Daoy (cell line): ENCODE data around the gene CDC14B. TPM values are rescaled to one million over a fixed set of nuclear protein-coding genes. Genes with fewer than 3 reads are reported as not detected.
"Not testable (repeated sequence)": the region's sequence is repeated elsewhere in the genome, so short reads cannot be mapped to it uniquely, and the experiment has no call there.

Experiments used
- DNase-seq: peaks from one replicate; pipeline ENCODE4 v3.0.0-alpha.2; 2015; ENCODE audit warnings: low read depth
- total RNA-seq: library from RNA; depleted of rRNA; stranded (reverse); fragments of >200 nt; shearing (Covaris generic); gene quantifications from 2 replicates; pipeline ENCODE4 v1.2.3, GENCODE V29; 2014

The CDC14B gene
- total RNA-seq, 1 experiment from 2014 or later, result 15.3 TPM

GRCh38 chr9:96550659-96551058, 69.0 kb downstream of the CDC14B start:
- DNase-seq, result no peak

GRCh38 chr9:96543131-96543530, 76.5 kb downstream of the CDC14B start:
- DNase-seq, result not testable (repeated sequence)

- DNase-seq, result no peak
Measured at GRCh38 chr9:96540106-96540505, 79.5 kb downstream of the CDC14B start.

GRCh38 chr9:96532173-96532572, 87.5 kb downstream of the CDC14B start:
- no peak for DNase-seq

GRCh38 chr9:96524764-96525163, 94.9 kb downstream of the CDC14B start:
- DNase-seq, result no peak

GRCh38 chr9:96524045-96524444, 95.6 kb downstream of the CDC14B start:
- DNase-seq, result no peak

- DNase-seq, result no peak
Measured at GRCh38 chr9:96523374-96523773, 96.3 kb downstream of the CDC14B start.

GRCh38 chr9:96522366-96522765, 97.3 kb downstream of the CDC14B start:
- no peak for DNase-seq

- no peak for DNase-seq
Measured at GRCh38 chr9:96519787-96520186, 99.9 kb downstream of the CDC14B start.

- no peak for DNase-seq
Measured at GRCh38 chr9:96519095-96519494, 100.5 kb downstream of the CDC14B start.

- no peak for DNase-seq
Measured at GRCh38 chr9:96515621-96516470, 103.8 kb downstream of the CDC14B start.

- no peak for DNase-seq
Measured at GRCh38 chr9:96514800-96515158, 104.9 kb downstream of the CDC14B start.

- no peak for DNase-seq
Measured at GRCh38 chr9:96514108-96514799, 105.4 kb downstream of the CDC14B start.

GRCh38 chr9:96513622-96514021, 106.0 kb downstream of the CDC14B start:
- no peak for DNase-seq

GRCh38 chr9:96512240-96512639, 107.4 kb downstream of the CDC14B start:
- DNase-seq, result no peak

GRCh38 chr9:96510258-96510657, 109.4 kb downstream of the CDC14B start:
- DNase-seq, result no peak

- no peak for DNase-seq
Measured at GRCh38 chr9:96509848-96510247, 109.8 kb downstream of the CDC14B start.

- no peak for DNase-seq
Measured at GRCh38 chr9:96509026-96509425, 110.6 kb downstream of the CDC14B start.

GRCh38 chr9:96508227-96508940, 111.3 kb downstream of the CDC14B start:
- no peak for DNase-seq

GRCh38 chr9:96505316-96505991, 114.2 kb downstream of the CDC14B start:
- no peak for DNase-seq

- no peak for DNase-seq
Measured at GRCh38 chr9:96503918-96504317, 115.7 kb downstream of the CDC14B start.

GRCh38 chr9:96503374-96503748, 116.3 kb downstream of the CDC14B start:
- DNase-seq, result not testable (repeated sequence)
